T47D (cell line): Measurements from ENCODE around the gene INPP5D.
"Not testable (repeated sequence)": the region's sequence is repeated elsewhere in the genome, so short reads cannot be mapped to it uniquely, and the experiment has no call there.

Experiments
- DNase-seq, 2 experiments: peaks; one replicate each; pipeline versions ENCODE4 v3.0.0 to v3.0.0-alpha.2; 2011 to 2012; ENCODE audit warnings: low read depth in 1 of 2, low spot score in 1 of 2
- JUND ChIP-seq: IDR thresholded peaks from 2 replicates; pipeline ENCODE4 v1.6.1; 2012; ENCODE audit warnings: low read depth
- in situ Hi-C: cut with HindIII; loops from 2 replicates; pipeline ENCODE4 v1.10.0; 2016; ENCODE audit warnings: low sequenced_read_pairs, low pct_unique_long_range_greater_than_20kb

Gene INPP5D

DNA sequence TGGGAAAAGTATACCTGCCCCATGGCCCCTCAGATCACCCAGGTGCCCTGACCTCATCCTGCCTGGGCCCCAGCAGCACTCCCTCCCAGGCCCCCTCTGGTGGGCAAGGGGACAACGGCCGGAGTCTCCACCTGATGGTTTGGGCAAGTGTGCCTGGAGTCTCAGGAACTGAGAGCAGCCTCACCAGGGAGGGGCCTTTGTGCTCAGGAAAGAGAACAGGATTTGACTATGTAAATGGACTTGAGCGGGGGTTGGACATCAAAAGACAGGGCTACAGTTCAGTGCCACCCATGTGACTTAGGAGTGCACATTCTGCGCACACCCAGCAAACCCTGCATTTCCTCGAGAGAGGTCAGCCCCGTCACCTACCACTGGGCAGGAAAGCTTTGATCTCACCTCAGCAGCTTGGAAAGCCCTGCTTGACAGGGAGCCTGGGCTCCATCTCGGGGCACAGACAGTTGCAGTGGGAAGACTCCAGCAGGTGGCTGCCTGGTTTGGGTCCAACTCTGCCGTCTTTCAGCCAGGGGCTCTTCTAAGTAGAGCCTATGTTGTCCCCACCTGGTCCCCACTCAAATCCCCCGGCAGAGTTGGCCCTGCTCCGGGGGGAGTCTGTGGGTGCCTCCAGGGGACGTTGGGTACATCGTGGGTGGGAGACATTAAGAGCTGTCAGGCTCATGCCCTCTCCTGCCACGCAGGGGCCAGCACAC, 3.3 kb downstream of the INPP5D start:
- DNase-seq = no peak
- no peak for TF ChIP-seq JUND

DNA sequence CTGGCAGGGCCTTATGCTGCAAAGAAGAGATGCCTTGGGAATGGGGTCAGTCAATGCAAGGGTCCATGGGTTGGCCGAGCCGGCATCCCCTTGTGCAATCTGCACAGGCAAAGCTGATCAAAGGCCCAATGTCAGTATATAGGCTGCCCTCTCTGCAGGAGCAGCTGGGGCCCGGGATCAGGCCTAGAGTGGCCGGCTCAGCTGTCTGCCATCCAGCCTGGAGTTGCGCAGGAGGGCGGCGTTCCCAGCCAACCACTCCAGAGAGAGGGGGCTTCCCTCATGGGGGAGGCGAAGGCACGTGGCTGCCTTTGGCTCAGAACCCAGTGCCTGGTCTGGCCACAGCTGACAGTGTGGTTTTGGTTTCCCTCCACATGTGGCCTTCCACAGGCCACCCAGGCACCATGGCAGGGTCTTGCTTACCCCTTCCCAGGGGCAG, 3.9 kb downstream of the INPP5D start:
- no peak for TF ChIP-seq JUND
- in situ Hi-C loops = no loop called here
- DNase-seq = no peak

More for the DNA sequence above, 3.3 kb downstream of the INPP5D start:
- in situ Hi-C loops = no loop called here

DNA sequence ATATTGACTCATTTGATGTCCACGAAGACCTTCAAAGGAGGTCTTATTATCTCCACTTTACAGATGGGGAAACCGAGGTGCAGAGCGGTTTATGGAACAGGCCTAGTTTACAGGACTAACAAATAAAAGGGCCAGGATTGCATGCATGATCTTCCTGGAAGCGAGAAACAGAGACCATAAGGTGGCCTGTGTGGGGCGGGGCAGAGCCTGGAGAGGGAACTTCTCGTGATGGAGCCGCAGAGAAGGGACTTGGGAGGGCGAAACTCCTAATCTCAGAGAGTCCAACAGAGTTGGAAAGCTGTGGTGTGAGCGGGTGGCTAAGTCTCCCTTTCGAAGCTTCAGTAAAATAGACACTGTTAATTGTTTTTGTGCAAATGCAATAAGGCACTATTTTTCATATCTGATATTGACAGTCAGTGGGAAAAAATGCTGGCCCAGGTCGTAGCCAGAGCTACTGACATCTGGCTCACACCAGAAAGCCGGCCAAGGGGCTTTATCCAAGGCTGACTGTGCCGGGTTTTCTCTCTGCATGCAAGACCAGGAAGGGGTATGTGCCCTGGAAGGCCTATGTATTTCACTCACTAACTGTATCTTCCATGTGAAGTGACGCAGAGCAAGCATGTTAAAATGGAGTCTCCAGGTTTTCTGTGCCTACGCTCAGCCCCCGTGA, 4.5 kb downstream of the INPP5D start:
- no peak for DNase-seq
- in situ Hi-C loops = no loop called here
- no peak for TF ChIP-seq JUND

DNA sequence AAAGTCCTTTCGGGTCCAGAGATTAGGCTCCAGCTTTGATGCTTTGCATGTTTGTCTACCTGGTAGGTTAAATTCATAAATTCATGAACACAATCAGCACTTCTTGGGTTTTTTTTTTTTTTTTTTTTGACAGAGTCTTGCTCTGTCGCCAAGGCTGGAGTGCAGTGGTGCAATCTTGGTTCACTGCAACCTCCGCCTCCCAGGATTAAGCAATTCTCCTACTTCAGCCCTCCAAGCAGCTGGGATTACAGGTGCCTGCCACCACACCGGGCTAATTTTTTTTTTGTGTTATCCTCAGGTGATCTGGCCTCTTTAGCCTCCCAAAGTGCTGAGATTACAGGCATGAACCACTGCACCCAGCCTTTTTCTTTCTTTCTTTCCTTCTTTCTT, 5.1 kb downstream of the INPP5D start:
- DNase-seq, in situ Hi-C loops: not testable (repeated sequence)

DNA sequence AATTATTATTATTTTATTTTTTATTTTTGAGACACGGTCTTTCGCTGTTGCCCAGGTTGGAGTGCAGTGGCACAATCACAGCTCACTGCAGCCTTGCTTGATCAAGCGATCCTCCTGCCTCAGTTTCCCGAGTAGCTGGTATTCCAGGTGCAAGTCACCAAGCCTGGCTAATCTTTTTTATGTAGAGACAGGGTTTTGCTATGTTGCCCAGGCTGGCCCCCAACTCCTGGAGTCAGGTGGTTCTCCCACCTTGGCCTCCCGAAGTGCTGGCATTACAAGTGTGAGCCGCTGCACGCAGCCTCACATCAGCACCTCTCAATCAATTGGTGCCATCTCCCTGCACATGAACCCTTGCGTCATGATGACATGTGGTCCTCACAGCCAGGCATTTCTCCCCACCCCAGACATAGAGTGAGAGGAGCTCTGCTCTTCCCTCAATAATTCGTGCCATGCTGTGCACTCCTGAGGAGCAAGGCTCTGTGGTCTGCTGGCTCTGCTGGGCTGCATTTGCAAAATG, 5.9 kb downstream of the INPP5D start:
- no peak for TF ChIP-seq JUND
- in situ Hi-C loops = no loop called here
- DNase-seq = no peak

DNA sequence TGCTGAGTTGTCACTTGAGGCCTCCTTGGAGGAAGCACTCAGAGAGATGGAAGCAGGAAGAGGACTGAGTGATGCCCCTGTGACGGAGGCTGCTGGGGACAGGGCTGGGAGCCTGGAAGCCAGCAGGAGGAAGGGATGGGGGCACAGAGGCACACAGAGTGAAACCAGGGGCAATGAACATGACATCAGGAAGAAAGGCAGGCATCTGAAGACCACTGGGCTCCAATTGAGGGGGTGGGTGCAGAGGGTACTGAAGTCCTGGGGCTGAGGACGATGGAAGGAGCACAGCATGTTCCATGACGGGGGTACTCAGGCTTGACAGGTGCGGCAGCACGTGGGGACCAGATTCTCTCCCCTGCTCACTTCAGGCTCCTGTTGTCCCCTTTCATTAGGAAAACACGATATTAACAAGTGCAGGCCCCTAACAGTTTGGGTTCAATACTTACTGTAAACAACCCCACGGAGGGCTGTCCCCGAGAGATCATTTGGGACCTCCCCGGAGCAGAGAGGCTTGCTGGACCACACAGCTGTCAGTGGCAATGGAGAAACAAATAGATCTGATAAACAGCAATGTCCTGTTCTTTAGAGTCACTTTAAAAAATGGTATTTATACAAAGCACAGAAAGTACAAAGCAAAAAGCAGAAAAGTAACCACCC, 8.7 kb downstream of the INPP5D start:
- no peak for DNase-seq

DNA sequence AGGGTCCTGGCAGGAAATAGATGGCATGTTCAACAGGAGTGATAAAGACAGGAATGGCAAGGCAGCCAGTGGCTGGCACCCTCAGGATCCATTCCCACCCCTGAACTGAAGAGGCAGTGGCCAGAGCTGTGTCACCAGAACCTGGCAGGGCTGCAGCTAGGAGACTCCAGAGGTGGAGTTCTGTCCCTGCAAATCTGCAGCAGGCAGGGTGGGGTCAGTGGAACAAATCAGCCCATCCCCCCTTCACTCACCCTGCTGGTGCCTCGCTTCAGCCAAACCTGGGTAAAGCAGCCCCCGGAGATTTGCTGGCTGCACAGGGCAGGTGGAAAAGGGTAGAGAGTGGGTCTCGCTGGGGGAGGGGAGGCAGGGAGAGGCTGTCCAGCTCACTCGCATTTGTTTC, 12.7 kb downstream of the INPP5D start:
- in situ Hi-C loops = no loop called here
- TF ChIP-seq JUND = no peak
- no peak for DNase-seq

More for the DNA sequence above, 8.7 kb downstream of the INPP5D start:
- in situ Hi-C loops = no loop called here
- TF ChIP-seq JUND = no peak

DNA sequence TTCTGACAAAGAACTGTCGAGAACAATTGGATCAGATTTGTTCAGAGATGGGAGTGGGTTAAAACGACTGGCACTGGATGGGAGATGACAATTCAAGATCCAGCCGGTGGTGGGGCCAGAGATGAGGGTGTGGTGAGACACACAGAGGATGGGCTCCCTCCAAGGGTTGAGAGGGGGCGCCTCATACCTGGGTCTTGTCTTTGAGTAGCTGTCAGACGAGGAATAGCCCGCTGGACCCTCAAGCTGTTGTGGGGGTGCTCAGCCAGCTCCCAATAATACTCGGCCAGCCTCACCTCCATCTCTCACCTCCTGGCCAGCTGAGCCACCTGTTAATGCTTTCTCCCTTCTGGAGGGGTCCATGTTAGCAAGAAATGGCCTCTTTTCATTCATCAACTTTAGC, 14.0 kb downstream of the INPP5D start:
- in situ Hi-C loops = no loop called here
- DNase-seq = no peak
- no peak for TF ChIP-seq JUND

DNA sequence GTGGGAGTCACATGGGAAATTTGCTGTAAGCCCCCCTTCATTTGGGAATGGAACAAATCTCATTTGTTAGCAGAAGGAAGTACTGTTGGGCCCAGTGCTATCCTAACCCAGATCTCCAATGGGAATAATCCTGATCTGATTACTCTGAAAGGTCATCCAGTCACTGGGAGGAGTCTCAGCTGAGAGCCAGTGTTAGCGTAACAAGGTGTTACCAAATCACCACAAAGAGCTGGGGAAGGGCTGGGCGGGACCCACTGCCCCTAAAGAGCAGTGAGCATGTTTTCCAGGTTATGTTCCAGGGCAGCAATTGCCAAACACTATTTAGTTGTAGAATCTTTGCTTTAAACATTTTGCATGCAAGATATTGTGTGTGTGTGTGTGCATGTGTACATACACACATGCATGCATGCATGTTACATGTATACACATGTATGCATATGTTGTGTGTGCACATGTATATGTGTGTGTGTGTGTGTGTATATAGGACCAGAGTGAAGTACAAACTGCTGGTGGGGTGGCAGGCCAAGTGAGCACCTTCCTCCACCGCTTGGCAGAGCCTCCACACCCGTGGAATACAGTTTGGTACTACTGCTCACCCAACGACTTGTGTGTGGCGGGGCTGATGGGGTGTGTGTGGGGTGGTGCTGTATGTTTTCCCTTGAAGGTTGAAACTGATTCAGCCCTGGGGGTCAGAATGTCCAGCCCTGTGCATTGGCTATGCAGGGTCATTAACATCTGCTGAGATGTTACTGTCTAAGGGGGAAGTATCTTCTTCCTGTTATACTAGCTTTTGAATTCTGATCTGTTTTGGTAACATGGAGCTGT, 15.2 kb downstream of the INPP5D start:
- no peak for DNase-seq
- no peak for TF ChIP-seq JUND
- in situ Hi-C loops = no loop called here

DNA sequence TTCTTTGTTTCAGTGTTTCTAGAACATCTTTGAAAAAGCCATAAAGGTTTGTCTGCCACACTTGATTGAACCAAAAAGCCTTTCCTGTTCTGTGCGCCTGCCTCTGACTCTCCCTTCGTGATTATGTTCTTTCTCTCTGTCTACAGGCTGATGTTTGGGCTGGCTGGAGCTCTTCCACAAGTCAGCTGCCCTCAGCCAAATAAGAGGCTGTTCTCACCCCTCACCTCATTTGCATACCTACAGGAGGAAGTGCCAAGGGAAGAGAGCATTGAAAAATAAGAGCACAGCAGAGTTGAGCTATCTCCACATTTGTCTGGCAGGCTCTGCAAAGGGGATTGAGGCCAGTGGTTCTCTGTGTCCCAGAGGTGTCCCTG, 15.8 kb downstream of the INPP5D start:
- in situ Hi-C loops = no loop called here
- TF ChIP-seq JUND = no peak
- DNase-seq = peak in 1 of 2 experiments; percentile 24

DNA sequence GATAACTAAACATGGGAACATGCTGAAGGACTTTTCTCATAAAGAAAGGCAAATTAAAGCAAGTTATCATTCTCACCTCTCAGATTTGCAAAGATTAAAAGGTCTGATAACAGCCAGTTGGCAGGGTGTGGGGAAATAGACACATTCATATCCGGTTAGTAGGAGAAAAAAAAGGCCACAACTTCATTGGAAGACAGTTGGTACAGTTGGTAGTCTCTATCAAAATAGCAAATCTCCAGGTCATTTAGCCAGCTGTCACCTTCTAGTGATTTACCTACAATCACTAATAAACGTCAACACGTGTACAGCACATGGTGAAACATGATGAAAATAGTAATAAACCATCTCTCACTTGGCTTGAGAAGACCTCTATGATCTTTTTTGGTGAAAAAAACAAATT, 16.6 kb downstream of the INPP5D start:
- DNase-seq = no peak
- in situ Hi-C loops = no loop called here
- TF ChIP-seq JUND = no peak

DNA sequence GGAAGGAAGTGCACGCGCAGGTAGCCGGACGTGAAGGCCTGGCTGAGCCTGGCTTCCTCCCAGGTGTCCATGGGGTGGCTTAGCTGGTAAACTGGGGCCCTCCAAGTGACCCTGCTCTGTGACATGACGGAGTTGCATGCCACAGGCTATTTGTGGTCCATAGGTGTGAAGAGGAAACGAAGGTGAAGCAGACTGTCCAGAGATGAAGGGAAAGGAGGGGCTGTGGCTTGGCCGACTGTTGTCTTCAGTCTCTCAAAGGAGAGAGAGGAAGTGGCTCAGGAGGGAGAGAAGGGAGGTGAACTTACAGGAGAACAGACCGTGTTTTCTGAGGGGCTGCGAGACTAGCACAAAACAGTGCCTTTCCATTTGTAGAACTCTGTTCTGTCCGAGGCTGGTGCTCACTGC, 19.3 kb downstream of the INPP5D start:
- TF ChIP-seq JUND = no peak
- in situ Hi-C loops = no loop called here
- no peak for DNase-seq
